Heart left ventricle (tissue), 16 donors: ENCODE measurements around the gene UNC119B. TPM values are rescaled to one million over a fixed set of nuclear protein-coding genes. Genes with fewer than 3 reads are reported as not detected.

Experiments used
- ATAC-seq, 4 donors: fragments of 200-7000 bp; cut with Tn5 transposase; one replicate each; pipeline ENCODE4 v1.9.1; 2020 to 2022; ENCODE audit warnings: moderate library complexity in 4 of 4, mild to moderate bottlenecking in 3 of 4, moderate number of reproducible peaks in 1 of 4
- DNase-seq, 5 donors: peaks; one replicate each; pipeline ENCODE4 v3.0.0-alpha.2; 2020
- H3K27ac ChIP-seq, 12 donors: fragments of 200-600 bp; sonication (generic) in 4 of 12; one replicate each; pipeline versions ENCODE4 v1.5.0 to v1.8.0; 2016 to 2022; ENCODE audit warnings: mild to moderate bottlenecking in 2 of 12
- H3K27me3 ChIP-seq, 9 donors: fragments of 200-600 bp; sonication (generic) in 2 of 9; one replicate each; pipeline versions ENCODE4 v1.5.1 to v1.8.0; 2016 to 2022; ENCODE audit warnings: mild to moderate bottlenecking in 3 of 9
- H3K36me3 ChIP-seq, 9 donors: fragments of 200-600 bp; sonication (generic) in 2 of 9; one replicate each; pipeline versions ENCODE4 v1.5.0 to v1.8.0; 2018 to 2022; ENCODE audit warnings: mild to moderate bottlenecking in 2 of 9
- H3K4me1 ChIP-seq, 12 donors: fragments of 200-600 bp; sonication (generic) in 4 of 12; one replicate each; pipeline versions ENCODE4 v1.5.0 to v1.8.0; 2016 to 2022; ENCODE audit warnings: mild to moderate bottlenecking in 3 of 12
- H3K4me3 ChIP-seq, 12 donors: fragments of 200-600 bp; sonication (generic) in 4 of 12; one replicate each; pipeline versions ENCODE4 v1.5.0 to v1.8.0; 2017 to 2022; ENCODE audit warnings: mild to moderate bottlenecking in 9 of 12, moderate library complexity in 4 of 12
- H3K9me3 ChIP-seq, 12 donors: fragments of 200-600 bp; sonication (generic) in 4 of 12; one replicate each; pipeline versions ENCODE4 v1.5.0 to v1.8.0; 2016 to 2022; ENCODE audit warnings: mild to moderate bottlenecking in 1 of 12
- POLR2A ChIP-seq, 2 donors: fragments of 450-650 bp; IDR thresholded peaks; one replicate each; pipeline ENCODE4 v1.6.1; 2017; ENCODE audit warnings: antibody characterized with exemption in 2 of 2, mild to moderate bottlenecking in 2 of 2, moderate library complexity in 2 of 2
- WGBS, 4 donors: extraction: QIAGEN DNeasy Blood & Tissue Kit in 2 of 4; methylation state at CpG; one replicate each; pipeline versions ENCODE4 v1.1.5 to v1.1.7; 2013 to 2018; 5-methylcytosine and 5-hydroxymethylcytosine counted together
- intact Hi-C, 10 donors: fragments of 100-400 bp; cut with DNase I; formaldehyde crosslinking; loops; one replicate each; pipeline versions ENCODE4 v1.11.1 to v1.14.2; 2022
- polyA plus RNA-seq, 2 donors: library from polyadenylated mRNA; stranded (reverse); fragments of 200-250 nt; gene quantifications; one replicate each; pipeline ENCODE4 v1.2.3, GENCODE V29; 2013
- total RNA-seq, 9 donors: library from RNA; depleted of rRNA in 2 of 9; stranded (reverse); fragments of >200 nt in 2 of 9; fragmentation: NEBNext Ultra II Directional in 3 of 9; extraction: Animal tissue kit (Norgen Biotek cat#: 25700) in 3 of 9; gene quantifications; one replicate each; pipeline versions ENCODE4 v1.1.0 to v1.2.4, GENCODE V29; 2016 to 2023
- TF ChIP-seq, protein P1 (sequence below), 12 donors: fragments of 200-600 bp; sonication (generic) in 4 of 12; IDR thresholded peaks; one replicate each; pipeline versions ENCODE4 v1.5.0 to v1.8.0; 2018 to 2022; ENCODE audit warnings: antibody characterized with exemption in 12 of 12, mild to moderate bottlenecking in 5 of 12
- donor health status: ischemic (EF 13 %, LVEDD 7.1; RV severe dilation, severe dysfunction).
- donor health status: healthy with polysubstance abuse.
- donor health status: DM: no; HTN: yes; CAD: no.
- donor health status: DM: no; HTN: no; CAD: no.
- donor health status: ischemic (EF 25% LVEDD 6.9; RV normal size, moderate dysfunction).
- donor health status: ischemic (EF 25% LVEDD 5.7; RV mildly dilated, moderate dysfunction).
- donor health status: healthy.
- donor health status: DM: yes; HTN: yes; CAD: no.
- donor health status: ischemic (EF 35%, LVEDD 5.7; RV mildly dilated, moderate dysfunction).
- donor health status: nonischemic (EF 11% LVEDD 7.7; RV severe dilation, severe dysfunction).
- donor health status: DM: yes; HTN: yes; CAD: no.
- donor health status: PGD.
- donor health status: ischemic (EF 29% LVEDD 5.4; RV normal size, mild dysfunction).
- donor health status: nonischemic (EF 23%, LVEDD 6.1; RV moderate dilation, normal function).

The UNC119B gene
- total and polyA plus RNA-seq, 11 donors: 3.9 to 13.7 (median 10.7) TPM

DNA sequence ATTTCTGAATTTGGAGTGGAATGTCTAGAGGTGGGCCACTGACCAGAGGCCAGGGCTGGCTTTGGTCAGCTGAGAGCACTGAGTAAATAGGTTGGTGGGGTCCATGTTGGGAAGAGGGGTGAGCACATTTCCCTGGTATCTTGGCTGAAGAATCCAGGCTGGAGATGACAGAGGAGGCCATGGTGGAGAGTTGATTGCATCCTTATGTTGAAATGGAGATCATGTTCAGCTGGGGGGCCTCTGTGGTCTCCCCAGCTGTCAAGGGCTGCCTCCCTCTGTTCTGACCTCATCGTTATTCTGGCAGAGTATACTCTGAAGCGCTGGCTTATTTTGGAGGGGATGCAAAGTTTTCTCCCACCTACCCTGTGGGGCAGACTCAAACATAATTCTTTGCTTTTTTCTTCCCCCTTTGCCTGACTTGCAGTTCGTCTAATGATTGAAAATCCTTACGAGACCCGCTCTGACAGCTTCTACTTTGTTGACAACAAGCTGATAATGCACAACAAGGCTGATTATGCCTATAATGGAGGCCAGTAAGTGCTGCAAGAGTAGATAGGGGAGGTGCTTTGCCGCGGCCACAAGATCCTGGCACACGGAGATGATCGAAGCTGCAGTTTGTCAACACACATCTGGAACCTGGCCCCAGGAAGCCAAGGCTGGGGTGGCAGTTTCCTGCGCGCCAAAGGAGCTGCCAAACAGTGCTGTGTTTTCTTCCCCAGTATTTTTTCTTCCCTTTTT is 9.4 kb downstream of the UNC119B start:
- intact Hi-C loops: loop anchor here in 3 of 10 donors (10.0 kb wide), 2 partner anchors 185 to 255 kb away; partner anchors contain the start of genes SPPL3 (in 3 of the 3) and HNF1A (in 2 of the 3)
- H3K27ac ChIP-seq: peak overlapping the region in 4 of 12 donors; percentile 39 to 78 (median 58)
- no peak for DNase-seq

DNA sequence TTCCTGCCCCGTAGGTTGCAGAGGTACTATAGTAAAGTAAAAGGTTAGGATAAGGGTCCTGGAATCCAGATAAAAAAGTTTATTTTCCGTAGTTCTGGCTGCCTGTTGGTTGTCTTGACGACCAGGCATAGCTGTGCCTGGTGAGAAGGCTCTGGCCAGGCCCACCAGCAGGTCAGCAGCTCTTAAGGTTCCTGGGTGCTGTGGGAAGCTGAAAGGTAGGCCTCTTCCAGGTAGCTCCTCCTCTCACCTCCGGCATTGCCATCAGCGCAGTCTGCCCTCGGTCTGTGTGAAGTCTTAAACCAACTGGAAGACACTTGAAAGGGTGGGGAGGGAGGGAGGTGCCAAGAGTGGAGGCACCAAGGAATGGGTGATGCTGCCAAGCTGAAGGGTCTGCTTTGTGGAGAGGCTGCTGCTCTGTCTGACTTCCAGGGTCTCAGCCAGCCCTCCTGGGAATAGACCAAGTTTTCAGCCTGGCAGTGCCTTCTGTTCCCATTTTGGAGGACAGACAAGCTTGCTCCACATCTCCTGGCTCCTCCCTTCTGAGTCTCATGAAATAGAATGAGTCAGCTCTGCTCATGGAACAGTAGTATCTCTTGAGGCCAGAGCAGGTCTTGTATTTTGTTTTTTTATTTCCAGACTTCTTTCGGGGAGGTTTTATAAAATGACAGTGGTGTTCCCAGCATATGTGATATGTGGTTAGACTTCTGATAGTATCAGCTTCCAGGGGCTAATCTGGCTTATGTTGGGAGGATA is 10.2 kb downstream of the UNC119B start:
- intact Hi-C loops: loop anchor here in 3 of 10 donors (10.0 kb wide), 1 partner anchor 184 kb away; the partner anchor contains the start of gene SPPL3 (in 3 of the 3)
- no peaks in the 10 kb centered on the region for H3K9me3 ChIP-seq
- peaks cover 0 to 38% (median 8%) of the 10 kb centered on the region in 12 donors for H3K4me1 ChIP-seq
- no peak for TF ChIP-seq POLR2A (IDR thresholded peaks at IDR 0.05)
- TF ChIP-seq, protein P1, sequence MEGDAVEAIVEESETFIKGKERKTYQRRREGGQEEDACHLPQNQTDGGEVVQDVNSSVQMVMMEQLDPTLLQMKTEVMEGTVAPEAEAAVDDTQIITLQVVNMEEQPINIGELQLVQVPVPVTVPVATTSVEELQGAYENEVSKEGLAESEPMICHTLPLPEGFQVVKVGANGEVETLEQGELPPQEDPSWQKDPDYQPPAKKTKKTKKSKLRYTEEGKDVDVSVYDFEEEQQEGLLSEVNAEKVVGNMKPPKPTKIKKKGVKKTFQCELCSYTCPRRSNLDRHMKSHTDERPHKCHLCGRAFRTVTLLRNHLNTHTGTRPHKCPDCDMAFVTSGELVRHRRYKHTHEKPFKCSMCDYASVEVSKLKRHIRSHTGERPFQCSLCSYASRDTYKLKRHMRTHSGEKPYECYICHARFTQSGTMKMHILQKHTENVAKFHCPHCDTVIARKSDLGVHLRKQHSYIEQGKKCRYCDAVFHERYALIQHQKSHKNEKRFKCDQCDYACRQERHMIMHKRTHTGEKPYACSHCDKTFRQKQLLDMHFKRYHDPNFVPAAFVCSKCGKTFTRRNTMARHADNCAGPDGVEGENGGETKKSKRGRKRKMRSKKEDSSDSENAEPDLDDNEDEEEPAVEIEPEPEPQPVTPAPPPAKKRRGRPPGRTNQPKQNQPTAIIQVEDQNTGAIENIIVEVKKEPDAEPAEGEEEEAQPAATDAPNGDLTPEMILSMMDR (IDR thresholded peaks at IDR 0.05): no peak
- no peaks in the 10 kb centered on the region for H3K27me3 ChIP-seq
- peak; percentile 32 to 83 (median 49) for ATAC-seq
- peak overlapping the region in 6 of 12 donors; percentile 39 to 78 (median 54) for H3K27ac ChIP-seq
- WGBS, 4 donors: 78 to 86% (median 83%) methylated on average over 7 of the region's 7 CpGs
- peaks cover 9 to 90% (median 82%) of the 10 kb centered on the region in 9 donors for H3K36me3 ChIP-seq
- H3K4me3 ChIP-seq: no peak overlapping the region
- DNase-seq: no peak

More for the DNA sequence above, 9.4 kb downstream of the UNC119B start:
- Histone ChIP-seq H3K9me3 (no peaks in the 10 kb centered on the region), H3K4me3 (no peak overlapping the region), H3K4me1 (peaks cover 0 to 31% (median 2%) of the 10 kb centered on the region in 12 donors), H3K27me3 (no peaks in the 10 kb centered on the region), H3K36me3 (peaks cover 9 to 98% (median 90%) of the 10 kb centered on the region in 9 donors)
- TF ChIP-seq POLR2A (IDR thresholded peaks at IDR 0.05): no peak
- TF ChIP-seq, protein P1 (IDR thresholded peaks at IDR 0.05): no peak
- ATAC-seq: peak in 2 of 4 donors; percentile 23 to 30
- WGBS, 4 donors: 72 to 81% (median 77%) methylated on average over 11 of the region's 11 CpGs

DNA sequence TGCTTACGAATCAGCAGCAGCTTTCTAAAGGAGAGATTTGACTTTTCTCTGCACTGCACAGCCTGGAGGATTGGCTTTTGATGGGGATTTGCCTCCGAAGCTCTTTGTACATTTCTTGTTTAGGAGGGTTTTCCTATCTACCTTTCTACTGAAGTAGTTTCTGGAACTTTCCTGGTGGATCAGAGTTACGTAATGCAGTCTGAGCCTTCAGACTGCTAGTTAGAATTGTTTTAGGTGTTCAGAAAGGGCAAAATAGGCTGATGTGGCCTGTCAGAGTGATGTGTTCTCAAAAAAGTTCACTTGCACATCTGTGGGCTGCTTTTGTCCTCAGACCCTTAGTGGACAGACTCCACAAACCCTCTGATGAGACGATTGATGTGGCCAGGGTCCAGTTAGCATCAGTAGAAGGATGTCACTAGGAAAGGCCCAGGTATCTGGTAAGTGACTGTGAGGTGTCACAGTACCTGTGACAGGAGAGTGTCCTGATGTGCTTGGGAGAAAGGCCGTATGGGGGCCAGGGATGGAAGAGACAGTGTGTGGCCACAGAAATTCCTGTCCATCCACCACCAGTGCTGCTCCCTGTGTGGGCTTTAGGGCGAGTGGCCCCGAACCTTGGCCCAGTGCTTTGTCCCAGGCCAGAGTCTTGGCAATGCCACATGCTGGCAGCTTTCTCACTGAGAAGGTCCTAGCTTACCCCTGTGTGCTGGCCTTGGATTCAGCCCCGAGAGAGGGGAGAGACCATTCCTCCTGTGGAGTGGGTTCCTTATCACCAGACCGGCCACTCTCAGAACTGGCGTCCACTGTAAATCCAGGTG is 10.9 kb downstream of the UNC119B start:
- DNase-seq (no peak), ATAC-seq (no peak)
- no peaks in the 10 kb centered on the region for H3K27me3 ChIP-seq
- no peaks in the 10 kb centered on the region for H3K9me3 ChIP-seq
- peaks cover 9 to 82% (median 74%) of the 10 kb centered on the region in 9 donors for H3K36me3 ChIP-seq
- 91 to 94% (median 93%) methylated on average over 10 of the region's 10 CpGs for WGBS, 4 donors
- H3K27ac ChIP-seq: peak overlapping the region in 7 of 12 donors; percentile 6 to 78 (median 51)
- H3K4me3 ChIP-seq: no peak overlapping the region
- peaks cover 0 to 42% (median 9%) of the 10 kb centered on the region in 12 donors for H3K4me1 ChIP-seq
- intact Hi-C loops: loop anchor here in 3 of 10 donors (10.0 kb wide), 1 partner anchor 184 kb away; the partner anchor contains the start of gene SPPL3 (in 3 of the 3)
- TF ChIP-seq POLR2A (IDR thresholded peaks at IDR 0.05): no peak
- TF ChIP-seq, protein P1 (IDR thresholded peaks at IDR 0.05): no peak
